MM.1S (cell line): ENCODE results near the gene GNL3L.
A peak's percentile ranks its signal among the peaks of the same experiment; 100 is the strongest.

Source experiments
- DNase-seq: peaks from one replicate; pipeline ENCODE4 v3.0.0-alpha.2; 2015
- H2AFZ ChIP-seq: fragments of 300-600 bp; sonication (generic); 2 replicates; pipeline ENCODE4 v1.6.0; 2016; ENCODE audit warnings: antibody characterized with exemption, low read length
- H3F3A ChIP-seq: fragments of 300-600 bp; sonication (generic); 2 replicates; pipeline ENCODE4 v1.6.1; 2016; ENCODE audit warnings: mild to moderate bottlenecking, antibody characterized with exemption, low read length, moderate library complexity, mixed read lengths; ENCODE audit not compliant: insufficient read depth
- H3K27ac ChIP-seq: fragments of 300-600 bp; sonication (generic); 2 replicates; pipeline ENCODE4 v1.5.1; 2016; ENCODE audit warnings: mild to moderate bottlenecking, low read length
- H3K27me3 ChIP-seq: fragments of 300-600 bp; sonication (generic); replicated peaks from 2 replicates; pipeline ENCODE4 v1.6.0; 2016; ENCODE audit warnings: low read length; ENCODE audit not compliant: insufficient read depth
- H3K36me3 ChIP-seq: fragments of 300-600 bp; sonication (generic); replicated peaks from 2 replicates; pipeline ENCODE4 v1.6.1; 2016; ENCODE audit warnings: mild to moderate bottlenecking, low read length, mixed read lengths; ENCODE audit not compliant: insufficient read depth
- H3K4me1 ChIP-seq: fragments of 300-600 bp; sonication (generic); 2 replicates; pipeline ENCODE4 v1.6.1; 2016; ENCODE audit warnings: low read length, mixed read lengths
- H3K4me2 ChIP-seq: fragments of 300-600 bp; sonication (generic); 2 replicates; pipeline ENCODE4 v1.6.0; 2016; ENCODE audit warnings: low read depth, low read length
- H3K4me3 ChIP-seq: fragments of 300-600 bp; sonication (generic); 2 replicates; pipeline ENCODE4 v1.5.1; 2016; ENCODE audit warnings: low read length, mixed read lengths
- H3K79me2 ChIP-seq: fragments of 300-600 bp; sonication (generic); 2 replicates; pipeline ENCODE4 v1.6.1; 2016; ENCODE audit warnings: mixed run types, low read length, mixed read lengths
- H3K9ac ChIP-seq: fragments of 300-600 bp; sonication (generic); 2 replicates; pipeline ENCODE4 v1.6.1; 2016; ENCODE audit warnings: low read length, mixed read lengths
- H3K9me2 ChIP-seq: fragments of 300-600 bp; sonication (generic); replicated peaks from 2 replicates; pipeline ENCODE4 v1.6.1; 2016; ENCODE audit warnings: mild to moderate bottlenecking, low read length, mixed read lengths; ENCODE audit not compliant: insufficient read depth
- H3K9me3 ChIP-seq: fragments of 300-600 bp; sonication (generic); replicated peaks from 2 replicates; pipeline ENCODE4 v1.6.1; 2016; ENCODE audit warnings: mild to moderate bottlenecking, low read length, mixed read lengths; ENCODE audit not compliant: insufficient read depth
- H4K20me1 ChIP-seq: fragments of 300-600 bp; sonication (generic); 2 replicates; pipeline ENCODE4 v1.6.1; 2016; ENCODE audit warnings: mild to moderate bottlenecking, low read length, moderate library complexity, mixed read lengths; ENCODE audit not compliant: insufficient read depth
- CTCF ChIP-seq: fragments of 300-600 bp; sonication (generic); IDR thresholded peaks from 2 replicates; pipeline ENCODE4 v1.5.1; 2016; ENCODE audit warnings: antibody characterized with exemption, low read length, mixed read lengths
- EZH2 ChIP-seq: fragments of 300-600 bp; sonication (generic); optimal IDR thresholded peaks from 2 replicates; pipeline ENCODE3; 2017; ENCODE audit warnings: low read depth, mild to moderate bottlenecking, antibody characterized with exemption, low read length, mixed read lengths
- EZH2phosphoT487 ChIP-seq: fragments of 300-600 bp; sonication (generic); IDR thresholded peaks from 2 replicates; pipeline ENCODE4 v1.6.1; 2018; ENCODE audit warnings: antibody characterized with exemption, low read length

GNL3L gene

DNA sequence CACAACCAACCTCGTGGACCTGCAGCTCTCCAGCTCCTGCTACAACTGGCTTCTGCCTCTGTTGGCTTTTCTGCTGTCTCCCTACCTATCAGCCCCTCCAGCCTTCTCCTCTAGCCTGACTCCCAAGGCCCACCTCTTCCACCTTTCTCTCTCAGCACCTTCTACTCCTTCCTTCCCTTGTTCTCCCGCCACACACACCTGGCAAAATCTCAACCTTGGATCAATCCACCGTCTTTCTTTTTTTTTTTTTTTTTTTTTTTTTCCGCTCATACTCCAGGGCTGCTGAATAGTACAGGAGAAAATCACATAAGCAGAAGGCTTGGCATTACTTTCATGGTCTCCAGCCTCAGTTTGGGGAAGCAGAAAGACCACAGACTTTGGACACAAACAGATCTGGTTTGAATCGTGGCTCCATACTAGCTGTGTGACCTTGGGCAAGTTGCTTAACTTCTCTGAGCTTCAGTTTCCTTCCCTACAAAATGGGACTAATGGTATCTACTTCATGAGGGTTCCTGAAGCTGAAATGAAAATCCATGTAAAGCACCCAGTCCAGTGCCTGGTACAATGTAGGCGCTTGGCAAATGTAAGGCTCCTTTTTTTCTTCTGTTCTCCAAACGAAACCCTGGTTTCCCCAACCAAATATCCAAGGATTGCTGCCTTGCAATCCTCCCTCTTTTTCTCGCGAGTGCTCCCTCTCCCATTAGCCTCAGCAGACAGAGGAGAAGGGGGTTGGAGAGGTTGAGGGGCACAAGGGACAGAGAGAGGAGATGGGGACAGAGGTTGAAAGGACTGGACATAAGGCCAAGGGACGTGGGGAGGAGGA is 35.6 kb upstream of the GNL3L start:
- H3K27me3 ChIP-seq = no peaks in the 10 kb centered on the region

DNA sequence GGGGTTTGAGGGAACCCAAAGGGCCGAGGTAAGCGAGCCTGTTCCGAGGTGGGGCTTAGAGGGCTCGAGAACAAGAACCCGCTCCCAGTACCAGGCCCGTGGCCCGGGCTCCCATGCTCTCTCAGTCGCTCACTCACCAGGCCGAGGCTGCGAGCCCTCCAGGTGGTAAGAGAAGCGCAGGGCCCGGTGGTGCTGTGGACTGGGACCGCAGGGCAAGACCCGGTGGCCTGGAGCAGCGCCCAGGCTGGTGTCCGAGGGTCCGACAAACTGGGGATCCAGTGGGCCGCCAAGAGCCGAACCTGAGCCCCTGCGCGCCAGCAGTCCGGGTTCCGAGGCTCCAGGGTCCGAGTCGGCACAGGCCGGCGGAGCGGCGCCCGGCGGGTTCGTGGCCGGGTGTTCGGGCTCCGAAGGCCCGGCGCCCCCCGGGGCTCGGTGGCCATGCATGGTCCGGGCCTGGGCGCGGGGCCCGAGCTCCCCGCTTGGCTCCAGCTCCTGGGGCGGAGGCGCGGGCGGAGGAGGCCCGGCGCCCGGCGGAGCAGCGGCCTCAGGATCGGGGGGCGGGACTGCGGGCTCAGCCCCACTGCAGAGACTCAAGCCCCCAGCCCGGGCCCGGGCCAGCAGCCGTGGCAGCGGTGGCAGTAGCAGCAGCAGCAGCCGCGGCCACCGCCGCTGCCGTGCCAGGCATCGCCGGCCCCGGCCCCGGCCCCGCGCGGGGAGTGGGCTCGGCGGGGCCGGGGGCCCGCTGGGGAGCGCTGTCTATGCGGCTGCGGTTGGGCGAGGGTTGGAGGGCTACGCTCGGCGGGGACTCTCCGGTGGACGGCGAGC is 34.8 kb upstream of the GNL3L start:
- Histone ChIP-seq H3K4me1 (no peaks in the 10 kb centered on the region), H3K9me2 (no peaks in the 10 kb centered on the region), H3K4me3 (peak overlapping the region; percentile 58), H3K9ac (peak overlapping the region; percentile 28; the same call in 1 of the 2 replicates), H4K20me1 (no peaks in the 10 kb centered on the region), H3K9me3 (no peaks in the 10 kb centered on the region), H2AFZ (no peak overlapping the region; the same call in 1 of the 2 replicates), H3K36me3 (no peaks in the 10 kb centered on the region), H3K4me2 (peak overlapping the region; percentile 60), H3K79me2 (no peaks in the 10 kb centered on the region), H3K27me3 (no peaks in the 10 kb centered on the region), H3F3A (no peaks in the 10 kb centered on the region), H3K27ac (no peak overlapping the region)
- DNase-seq = no peak
- no peak for TF ChIP-seq EZH2
- TF ChIP-seq CTCF = no peak
- TF ChIP-seq EZH2phosphoT487 = no peak

More for the DNA sequence above, 35.6 kb upstream of the GNL3L start:
- H2AFZ ChIP-seq = no peak overlapping the region; the same call in 1 of the 2 replicates
- no peak overlapping the region for H3K9ac ChIP-seq
- no peaks in the 10 kb centered on the region for H3K79me2 ChIP-seq
- TF ChIP-seq EZH2 (no peak), EZH2phosphoT487 (no peak), CTCF (no peak)
- no peaks in the 10 kb centered on the region for H3K4me1 ChIP-seq
- H3K4me3 ChIP-seq = no peak overlapping the region
- no peaks in the 10 kb centered on the region for H3F3A ChIP-seq
- DNase-seq = no peak
- no peaks in the 10 kb centered on the region for H4K20me1 ChIP-seq
- no peaks in the 10 kb centered on the region for H3K36me3 ChIP-seq
- H3K9me2 ChIP-seq = no peaks in the 10 kb centered on the region
- no peaks in the 10 kb centered on the region for H3K9me3 ChIP-seq
- no peak overlapping the region for H3K27ac ChIP-seq
- peak overlapping the region; percentile 47; the same call in 1 of the 2 replicates for H3K4me2 ChIP-seq

DNA sequence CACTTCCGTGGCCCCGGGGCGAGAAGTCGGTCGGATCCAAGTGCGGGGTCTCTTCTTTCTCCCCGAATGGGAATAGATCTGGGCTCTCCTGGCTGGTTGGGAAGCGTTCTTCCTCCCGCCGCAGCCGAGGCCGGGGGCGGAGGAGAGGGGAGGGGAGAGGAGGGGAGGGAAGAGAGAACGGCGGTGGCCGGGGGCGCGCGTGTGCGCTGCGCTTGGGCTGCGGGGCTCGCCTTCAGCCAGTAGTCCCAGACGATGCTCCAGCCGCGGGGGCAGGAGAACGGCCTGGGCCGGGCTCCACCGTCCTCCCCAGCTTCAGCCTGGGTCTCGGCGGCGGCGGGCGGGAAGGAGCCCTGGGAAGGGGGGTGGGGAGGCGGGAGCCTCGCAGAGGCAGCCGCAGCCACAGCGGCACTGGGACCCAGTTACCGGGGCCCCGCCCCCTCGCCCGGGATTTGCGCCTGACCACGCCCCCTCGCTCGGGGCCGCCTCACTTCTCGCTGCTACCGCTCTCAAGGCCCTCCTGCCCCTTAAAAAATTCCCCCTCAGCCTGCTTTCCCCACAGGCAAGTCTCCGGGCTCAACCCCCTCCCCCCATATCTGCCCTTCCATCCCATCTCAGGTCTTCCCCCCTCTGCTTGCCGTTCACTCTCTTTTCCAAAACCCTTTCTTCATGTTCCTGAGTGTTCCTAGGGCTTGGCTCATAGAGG is 34.1 kb upstream of the GNL3L start, which contains the start of gene FGD1:
Gene FGD1 (minus strand): TSS at position 421 of the 703 bp plus-strand sequence. CDS start 802 bp downstream, outside the sequence.
- Histone ChIP-seq H3K4me2 (peak within 1 kb of the TSS; percentile 60), H3K9me3 (no peaks in the 10 kb centered on the region), H3K4me3 (peak within 1 kb of the TSS; percentile 58), H3K27me3 (no peaks in the 10 kb centered on the region), H3K9ac (peak within 1 kb of the TSS; percentile 28; the same call in 1 of the 2 replicates), H3K79me2 (no peaks in the 10 kb centered on the region), H4K20me1 (no peaks in the 10 kb centered on the region), H2AFZ (peak within 1 kb of the TSS; percentile 45), H3F3A (no peaks in the 10 kb centered on the region), H3K27ac (no peak within 1 kb of the TSS), H3K4me1 (no peaks in the 10 kb centered on the region), H3K9me2 (no peaks in the 10 kb centered on the region), H3K36me3 (no peaks in the 10 kb centered on the region)
- no peak for TF ChIP-seq CTCF
- no peak for TF ChIP-seq EZH2
- no peak for TF ChIP-seq EZH2phosphoT487
- DNase-seq = peak; percentile 39
